GM13977 (cell line): ENCODE data around the gene HHAT.
"Not testable (repeated sequence)": the region's sequence is repeated elsewhere in the genome, so short reads cannot be mapped to it uniquely, and the experiment has no call there.

ENCODE experiments used
- DNase-seq: peaks from one replicate; pipeline ENCODE4 v3.0.0; 2012; ENCODE audit warnings: low spot score
- CTCF ChIP-seq: IDR thresholded peaks from 2 replicates; pipeline ENCODE4 v1.5.1; 2012; ENCODE audit warnings: mild to moderate bottlenecking, control low read depth; ENCODE audit not compliant: insufficient read depth; ENCODE audit errors: extremely low read depth, missing control alignments
- in situ Hi-C: fragments of 300-500 bp; cut with MboI; formaldehyde crosslinking; loops from one replicate; pipeline ENCODE4 v1.12.0; 2022; ENCODE audit warnings: low sequenced_read_pairs, low pct_unique_long_range_greater_than_20kb, mixed read lengths, inconsistent platforms; ENCODE audit not compliant: unreplicated experiment

Gene HHAT

GRCh38 chr1:210344706-210345105 lies 16.0 kb downstream of the HHAT start:
- no peak for TF ChIP-seq CTCF
- DNase-seq = no peak
- in situ Hi-C loops = no loop called here

DNA sequence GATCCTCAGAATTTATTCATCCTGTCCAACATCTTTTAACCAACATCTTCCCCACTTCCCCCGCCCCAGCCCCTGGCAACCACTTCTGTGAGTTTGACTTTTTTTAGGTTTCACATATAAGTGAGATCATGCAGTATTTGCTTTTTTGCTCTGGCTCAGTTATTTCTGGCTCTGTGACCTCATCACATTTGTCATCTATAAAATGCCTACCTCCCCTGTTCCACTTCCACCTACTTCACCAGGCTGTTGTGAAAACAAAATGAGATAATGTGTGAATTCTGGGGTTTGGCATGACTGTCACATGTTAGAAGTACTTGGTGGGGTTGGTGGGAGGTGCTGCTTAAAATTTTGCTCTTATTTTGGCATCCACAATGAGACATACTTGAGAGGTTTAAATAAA lies 18.4 kb downstream of the HHAT start:
- DNase-seq = peak; percentile 42
- no peak for TF ChIP-seq CTCF
- in situ Hi-C loops = no loop called here

- no peak for TF ChIP-seq CTCF
- no peak for DNase-seq
- in situ Hi-C loops = no loop called here
Measured at GRCh38 chr1:210351496-210351895, 22.8 kb downstream of the HHAT start.

GRCh38 chr1:210352575-210352974 lies 23.9 kb downstream of the HHAT start:
- TF ChIP-seq CTCF = no peak
- DNase-seq = no peak
- in situ Hi-C loops = no loop called here

- DNase-seq, in situ Hi-C loops: not testable (repeated sequence)
Measured at GRCh38 chr1:210354305-210354704, 25.6 kb downstream of the HHAT start.

DNA sequence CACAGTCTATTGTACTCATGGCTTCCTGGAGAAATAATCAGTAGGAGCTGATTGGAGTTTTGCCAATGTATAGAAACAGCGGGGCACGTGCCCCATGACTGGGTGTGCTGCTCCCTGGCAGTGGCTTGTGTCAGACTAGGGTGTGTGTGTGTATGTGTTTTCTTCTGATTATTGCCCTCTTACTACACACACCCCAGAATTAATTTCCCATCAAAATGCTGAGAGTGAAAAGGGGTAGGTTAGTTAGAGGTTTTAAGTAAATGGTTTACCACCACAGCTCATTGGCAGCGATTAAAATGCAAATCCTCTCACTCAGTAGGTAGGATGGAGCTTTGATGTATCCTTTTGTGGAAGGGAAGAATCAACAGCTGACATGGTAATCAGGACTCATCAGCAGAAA lies 29.9 kb downstream of the HHAT start:
- in situ Hi-C loops = no loop called here
- no peak for DNase-seq
- no peak for TF ChIP-seq CTCF

DNA sequence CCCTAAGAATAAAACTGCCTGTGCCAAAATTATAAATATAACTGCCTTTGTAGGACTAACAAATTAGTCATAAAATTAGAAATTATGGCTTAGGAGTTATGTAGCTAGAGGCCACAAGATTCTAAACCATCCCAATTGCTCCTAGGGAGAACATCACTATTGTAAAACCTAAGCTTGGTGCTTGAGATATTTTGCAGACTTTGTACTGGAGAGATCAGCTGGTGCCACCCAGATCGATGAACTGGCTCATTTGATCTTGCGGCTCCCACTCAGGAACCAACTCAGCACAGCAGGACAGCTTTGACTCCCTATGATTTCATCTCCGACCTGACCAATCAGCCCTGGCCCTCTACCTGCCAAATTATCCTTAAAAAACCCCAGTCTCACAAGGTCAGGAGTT lies 30.6 kb downstream of the HHAT start:
- TF ChIP-seq CTCF = no peak
- DNase-seq = no peak
- in situ Hi-C loops = no loop called here
